ENCODE measurements around the gene SULT1A1. TPM values are rescaled to one million over a fixed set of nuclear protein-coding genes. Genes with fewer than 3 reads are reported as not detected.
A peak's percentile ranks its signal among the peaks of the same experiment; 100 is the strongest.

The SULT1A1 gene
- total and polyA plus RNA-seq, 2 of the 13 experiments (the other 11 are each of a cell fraction or from before 2014, with no cell fraction given) = 114 to 147 TPM

- TF ChIP-seq STAT6 (CRISPR knock-in tag; IDR thresholded peaks at IDR 0.05; ENCODE audit: borderline replicate concordance) (no peak), KDM3A (CRISPR knock-in tag; IDR thresholded peaks at IDR 0.05; ENCODE audit: low read depth) (no peak), PHF8 (CRISPR knock-in tag; IDR thresholded peaks at IDR 0.05) (no peak), NFRKB (IDR thresholded peaks at IDR 0.05) (no peak), POLR2G (IDR thresholded peaks at IDR 0.05; ENCODE audit: low read depth, low read length) (no peak), ZNF20 (CRISPR knock-in tag; IDR thresholded peaks at IDR 0.05) (no peak), ZNF484 (CRISPR knock-in tag; IDR thresholded peaks at IDR 0.05; ENCODE audit: borderline replicate concordance, low read depth) (no peak), RBM22 (optimal IDR thresholded peaks at IDR 0.05; ENCODE audit: low read length) (no peak), MTF2 (CRISPR knock-in tag; IDR thresholded peaks at IDR 0.05; ENCODE audit: borderline replicate concordance) (no peak), PHB2 (IDR thresholded peaks at IDR 0.05; ENCODE audit: partially characterized antibody) (no peak), KAT2B (IDR thresholded peaks at IDR 0.05; ENCODE audit: borderline replicate concordance, low read depth, low read length) (no peak), ZFP36L2 (CRISPR knock-in tag; IDR thresholded peaks at IDR 0.05) (no peak), RAD21 (CRISPR knock-in tag; IDR thresholded peaks at IDR 0.05) (no peak), CEBPB (IDR thresholded peaks at IDR 0.05; ENCODE audit: borderline replicate concordance, low read depth, low read length) (peak; percentile 65; the same call in 1 of the 2 replicates), YEATS4 (CRISPR knock-in tag; IDR thresholded peaks at IDR 0.05; ENCODE audit: borderline replicate concordance) (no peak), ZNF615 (CRISPR knock-in tag; IDR thresholded peaks at IDR 0.05; ENCODE audit: borderline replicate concordance) (no peak), ZEB1 (IDR thresholded peaks at IDR 0.05; ENCODE audit: insufficient replicate concordance, low read depth) (no peak), BCLAF1 (IDR thresholded peaks at IDR 0.05) (no peak), HMG20A (CRISPR knock-in tag; IDR thresholded peaks at IDR 0.05; ENCODE audit: borderline replicate concordance) (peak; percentile 32; the same call in 1 of the 2 replicates), CREB1 (IDR thresholded peaks at IDR 0.05) (no peak), CREB1 (CRISPR knock-in tag; IDR thresholded peaks at IDR 0.05) (no peak), ZNF281 (CRISPR knock-in tag; IDR thresholded peaks at IDR 0.05; ENCODE audit: borderline replicate concordance) (no peak), SP1 (IDR thresholded peaks at IDR 0.05) (no peak), SP1 (CRISPR knock-in tag; IDR thresholded peaks at IDR 0.05) (no peak), ELF1 (CRISPR knock-in tag; IDR thresholded peaks at IDR 0.05) (peak; percentile 35; the same call in 1 of the 2 replicates)
Measured at GRCh38 chr16:28617874-28618273, 8.0 kb upstream of the SULT1A1 start (continued).
